GM18873 (cell line): Measurements from ENCODE around the gene MAP2.

Experiments
- ATAC-seq: cut with Tn5 transposase; IDR thresholded peaks from one replicate; pipeline ENCODE4 v1.9.1; 2021; ENCODE audit warnings: mild to moderate bottlenecking, moderate library complexity, moderate number of reproducible peaks; ENCODE audit not compliant: unreplicated experiment, low FRiP score

The MAP2 gene

GRCh38 chr2:209424781-209425470 is 1.1 kb downstream of the MAP2 start:
- no peak for ATAC-seq

GRCh38 chr2:209425471-209426071 is 1.7 kb downstream of the MAP2 start:
- peak; percentile 33 for ATAC-seq

- no peak for ATAC-seq
Measured at GRCh38 chr2:209426432-209426831, 2.6 kb downstream of the MAP2 start.

GRCh38 chr2:209431701-209432100 is 7.9 kb downstream of the MAP2 start:
- ATAC-seq, result no peak

GRCh38 chr2:209441541-209441940 is 17.7 kb downstream of the MAP2 start:
- no peak for ATAC-seq

- ATAC-seq, result no peak
Measured at GRCh38 chr2:209442939-209443338, 19.1 kb downstream of the MAP2 start.

- no peak for ATAC-seq
Measured at GRCh38 chr2:209445485-209445884, 21.6 kb downstream of the MAP2 start.

GRCh38 chr2:209451209-209451834 is 27.5 kb downstream of the MAP2 start:
- ATAC-seq, result no peak

GRCh38 chr2:209456489-209456888 is 32.6 kb downstream of the MAP2 start:
- ATAC-seq, result no peak

- no peak for ATAC-seq
Measured at GRCh38 chr2:209458008-209458979, 34.4 kb downstream of the MAP2 start.

- ATAC-seq, result no peak
Measured at GRCh38 chr2:209459359-209459758, 35.5 kb downstream of the MAP2 start.

- ATAC-seq, result no peak
Measured at GRCh38 chr2:209460151-209460761, 36.4 kb downstream of the MAP2 start.

- ATAC-seq, result no peak
Measured at GRCh38 chr2:209463226-209463625, 39.4 kb downstream of the MAP2 start.

GRCh38 chr2:209463835-209464234 is 40.0 kb downstream of the MAP2 start:
- no peak for ATAC-seq

GRCh38 chr2:209468846-209469245 is 45.0 kb downstream of the MAP2 start:
- ATAC-seq, result no peak

- no peak for ATAC-seq
Measured at GRCh38 chr2:209469481-209469880, 45.6 kb downstream of the MAP2 start.

- no peak for ATAC-seq
Measured at GRCh38 chr2:209470466-209470865, 46.6 kb downstream of the MAP2 start.

- no peak for ATAC-seq
Measured at GRCh38 chr2:209471037-209471436, 47.2 kb downstream of the MAP2 start.

GRCh38 chr2:209472112-209472832 is 48.4 kb downstream of the MAP2 start:
- no peak for ATAC-seq

- ATAC-seq, result no peak
Measured at GRCh38 chr2:209472871-209473270, 49.0 kb downstream of the MAP2 start.
